Suprapubic skin (tissue), 4 donors: Measurements from ENCODE around the gene AFF2. TPM values are rescaled to one million over a fixed set of nuclear protein-coding genes. Genes with fewer than 3 reads are reported as not detected.

ENCODE experiments used
- DNase-seq, 2 donors: peaks; one replicate each; pipeline ENCODE4 v3.0.0-alpha.2; 2019; ENCODE audit warnings: low spot score in 2 of 2
- H3K27ac ChIP-seq: fragments of 200-600 bp; sonication (generic); one replicate; pipeline ENCODE4 v1.5.1; 2019
- H3K27me3 ChIP-seq: fragments of 200-600 bp; sonication (generic); one replicate; pipeline ENCODE4 v1.5.1; 2019
- H3K36me3 ChIP-seq: fragments of 200-600 bp; sonication (generic); one replicate; pipeline ENCODE4 v1.5.1; 2019
- H3K4me1 ChIP-seq: fragments of 200-600 bp; sonication (generic); one replicate; pipeline ENCODE4 v1.5.1; 2019
- H3K4me3 ChIP-seq: fragments of 200-600 bp; sonication (generic); one replicate; pipeline ENCODE4 v1.5.1; 2019; ENCODE audit warnings: mild to moderate bottlenecking
- H3K9me3 ChIP-seq: fragments of 200-600 bp; sonication (generic); one replicate; pipeline ENCODE4 v1.5.1; 2019
- EP300 ChIP-seq: sonication (generic); formaldehyde crosslinking; IDR thresholded peaks from one replicate; pipeline ENCODE4 v1.6.1; 2017; ENCODE audit warnings: antibody characterized with exemption
- POLR2A ChIP-seq, 2 donors: fragments of 450-650 bp; IDR thresholded peaks; one replicate each; pipeline ENCODE4 v1.6.1; 2017; ENCODE audit warnings: antibody characterized with exemption in 2 of 2, mild to moderate bottlenecking in 2 of 2, moderate library complexity in 2 of 2
- POLR2AphosphoS5 ChIP-seq, 3 donors: sonication (generic); formaldehyde crosslinking; IDR thresholded peaks; one replicate each; pipeline ENCODE4 v1.6.1; 2017; ENCODE audit warnings: antibody characterized with exemption in 3 of 3
- WGBS: methylation state at CpG from one replicate; pipeline ENCODE4 v1.1.5; 2018; 5-methylcytosine and 5-hydroxymethylcytosine counted together
- total RNA-seq, 4 donors: library from RNA; depleted of rRNA; stranded (reverse); fragments of >200 nt; gene quantifications; one replicate each; pipeline ENCODE4 v1.1.0, GENCODE V29; 2016
- TF ChIP-seq, protein P1 (sequence below), 2 donors: fragments of 200-600 bp in 1 of 2; fragments of 450-650 bp in 1 of 2; sonication (generic) in 1 of 2; IDR thresholded peaks; one replicate each; pipeline ENCODE4 v1.5.1; 2016 to 2019; ENCODE audit warnings: antibody characterized with exemption in 2 of 2, mild to moderate bottlenecking in 1 of 2, moderate library complexity in 1 of 2

The AFF2 gene
- total RNA-seq, 4 donors from 2014 or later: 0.72 to 3.0 (median 1.6) TPM

DNA sequence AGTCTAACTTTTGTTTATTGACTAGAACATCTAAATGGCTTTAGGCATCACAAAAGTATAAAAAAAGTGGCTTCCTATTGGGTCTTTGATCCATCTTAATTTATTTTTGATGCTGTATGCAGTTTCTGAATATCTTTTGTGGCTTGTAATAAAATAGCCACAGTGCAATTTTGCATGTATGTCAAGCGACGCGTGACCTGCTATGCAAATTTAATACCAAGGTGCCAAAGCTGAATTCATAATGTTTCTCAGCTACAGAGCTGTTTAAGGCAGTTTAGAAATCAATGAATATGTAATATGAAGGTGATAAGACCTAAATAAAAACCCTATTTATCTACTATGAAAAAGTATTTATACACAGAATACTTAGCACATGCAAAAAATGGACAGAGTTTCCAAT is 197.8 kb downstream of the AFF2 start:
- no peak for DNase-seq
- TF ChIP-seq, protein P1, sequence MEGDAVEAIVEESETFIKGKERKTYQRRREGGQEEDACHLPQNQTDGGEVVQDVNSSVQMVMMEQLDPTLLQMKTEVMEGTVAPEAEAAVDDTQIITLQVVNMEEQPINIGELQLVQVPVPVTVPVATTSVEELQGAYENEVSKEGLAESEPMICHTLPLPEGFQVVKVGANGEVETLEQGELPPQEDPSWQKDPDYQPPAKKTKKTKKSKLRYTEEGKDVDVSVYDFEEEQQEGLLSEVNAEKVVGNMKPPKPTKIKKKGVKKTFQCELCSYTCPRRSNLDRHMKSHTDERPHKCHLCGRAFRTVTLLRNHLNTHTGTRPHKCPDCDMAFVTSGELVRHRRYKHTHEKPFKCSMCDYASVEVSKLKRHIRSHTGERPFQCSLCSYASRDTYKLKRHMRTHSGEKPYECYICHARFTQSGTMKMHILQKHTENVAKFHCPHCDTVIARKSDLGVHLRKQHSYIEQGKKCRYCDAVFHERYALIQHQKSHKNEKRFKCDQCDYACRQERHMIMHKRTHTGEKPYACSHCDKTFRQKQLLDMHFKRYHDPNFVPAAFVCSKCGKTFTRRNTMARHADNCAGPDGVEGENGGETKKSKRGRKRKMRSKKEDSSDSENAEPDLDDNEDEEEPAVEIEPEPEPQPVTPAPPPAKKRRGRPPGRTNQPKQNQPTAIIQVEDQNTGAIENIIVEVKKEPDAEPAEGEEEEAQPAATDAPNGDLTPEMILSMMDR (IDR thresholded peaks at IDR 0.05): no peak
- TF ChIP-seq EP300: no peak
- TF ChIP-seq POLR2A (IDR thresholded peaks at IDR 0.05): no peak
- no peak for TF ChIP-seq POLR2AphosphoS5 (IDR thresholded peaks at IDR 0.05)
- Histone ChIP-seq H3K27me3 (no peaks in the 10 kb centered on the region), H3K9me3 (no peaks in the 10 kb centered on the region), H3K4me3 (no peak overlapping the region), H3K36me3 (no peaks in the 10 kb centered on the region), H3K27ac (no peak overlapping the region), H3K4me1 (no peaks in the 10 kb centered on the region)
- 96% methylated on average over 3 of the region's 3 CpGs for WGBS

DNA sequence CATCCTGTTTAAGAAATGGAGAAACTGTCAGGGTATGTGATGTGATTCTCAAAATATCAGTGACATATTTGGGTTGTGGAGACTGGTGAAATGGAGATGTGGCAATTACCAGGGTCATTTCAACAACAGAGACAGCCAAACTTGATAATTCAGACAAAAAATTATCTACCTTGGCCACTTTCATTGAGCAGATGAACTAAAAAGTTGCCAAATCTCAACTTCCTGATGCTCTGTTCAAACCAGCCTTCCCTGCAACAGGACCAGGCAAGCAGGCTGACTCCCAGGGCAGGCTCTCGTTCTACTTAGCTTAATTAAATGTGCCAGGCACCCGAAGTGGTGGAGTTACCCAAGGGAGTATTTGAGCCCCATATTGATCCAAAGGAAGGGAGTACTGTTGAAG is 199.6 kb downstream of the AFF2 start:
- Histone ChIP-seq H3K36me3 (no peaks in the 10 kb centered on the region), H3K27me3 (no peaks in the 10 kb centered on the region), H3K4me1 (no peaks in the 10 kb centered on the region), H3K27ac (no peak overlapping the region), H3K9me3 (no peaks in the 10 kb centered on the region), H3K4me3 (no peak overlapping the region)
- DNase-seq: no peak
- 29% methylated on average over 2 of the region's 2 CpGs for WGBS
- TF ChIP-seq EP300 (no peak), POLR2AphosphoS5 (IDR thresholded peaks at IDR 0.05) (no peak), POLR2A (IDR thresholded peaks at IDR 0.05) (no peak)
- TF ChIP-seq, protein P1 (IDR thresholded peaks at IDR 0.05): no peak

DNA sequence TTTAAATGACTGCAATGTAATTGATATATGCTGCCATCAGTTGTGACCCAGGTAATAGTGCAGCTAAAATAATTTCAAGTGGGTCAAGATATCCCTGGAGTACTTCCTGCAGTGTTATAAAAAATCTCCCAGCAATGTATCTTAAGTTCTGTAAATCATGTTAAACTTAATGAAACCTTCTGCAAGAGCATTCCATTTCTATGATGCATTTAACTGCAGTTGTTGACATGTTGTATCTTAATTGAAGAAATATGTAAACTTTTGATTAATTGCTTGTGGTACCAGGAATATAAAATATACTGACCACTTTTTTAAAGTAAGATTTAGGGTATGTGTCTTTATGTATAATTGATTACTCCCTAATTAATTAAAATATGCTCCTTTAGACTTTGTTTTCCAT is 213.6 kb downstream of the AFF2 start:
- Histone ChIP-seq H3K4me3 (no peak overlapping the region), H3K9me3 (no peaks in the 10 kb centered on the region), H3K27me3 (no peaks in the 10 kb centered on the region), H3K36me3 (no peaks in the 10 kb centered on the region), H3K4me1 (no peaks in the 10 kb centered on the region), H3K27ac (no peak overlapping the region)
- no peak for TF ChIP-seq POLR2A (IDR thresholded peaks at IDR 0.05)
- TF ChIP-seq, protein P1 (IDR thresholded peaks at IDR 0.05): no peak
- no peak for TF ChIP-seq POLR2AphosphoS5 (IDR thresholded peaks at IDR 0.05)
- TF ChIP-seq EP300: no peak
- DNase-seq: no peak

DNA sequence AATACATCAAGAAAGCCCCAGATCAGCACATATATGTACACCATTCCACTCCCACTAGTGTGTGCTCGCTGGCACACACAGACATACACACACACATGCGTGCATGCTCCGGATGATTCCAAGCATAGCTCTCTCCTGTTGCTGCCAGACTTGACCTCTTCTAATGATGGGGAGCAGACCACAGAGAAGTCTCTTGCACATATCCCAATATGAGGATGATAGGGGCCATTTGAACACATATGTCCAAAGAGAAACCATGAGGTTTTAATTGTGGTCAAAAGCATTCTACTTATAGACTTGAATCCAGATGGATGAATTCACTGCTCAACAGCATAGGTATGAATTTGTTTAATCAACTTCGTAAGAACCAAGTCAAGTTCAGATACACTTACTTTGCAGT is 214.9 kb downstream of the AFF2 start:
- DNase-seq: no peak
- H3K4me3 ChIP-seq: no peak overlapping the region
- WGBS: 69% methylated on average over 4 of the region's 4 CpGs
- H3K4me1 ChIP-seq: no peaks in the 10 kb centered on the region
- H3K27ac ChIP-seq: no peak overlapping the region
- no peaks in the 10 kb centered on the region for H3K36me3 ChIP-seq
- TF ChIP-seq, protein P1 (IDR thresholded peaks at IDR 0.05): no peak
- TF ChIP-seq EP300 (no peak), POLR2A (IDR thresholded peaks at IDR 0.05) (no peak), POLR2AphosphoS5 (IDR thresholded peaks at IDR 0.05) (no peak)
- no peaks in the 10 kb centered on the region for H3K9me3 ChIP-seq
- no peaks in the 10 kb centered on the region for H3K27me3 ChIP-seq

- Histone ChIP-seq H3K4me1 (no peaks in the 10 kb centered on the region), H3K4me3 (no peak overlapping the region), H3K27me3 (no peaks in the 10 kb centered on the region), H3K27ac (no peak overlapping the region), H3K9me3 (no peaks in the 10 kb centered on the region), H3K36me3 (no peaks in the 10 kb centered on the region)
- WGBS: 80% methylated on average over 3 of the region's 3 CpGs
- DNase-seq: no peak
- TF ChIP-seq POLR2A (IDR thresholded peaks at IDR 0.05): no peak
- TF ChIP-seq POLR2AphosphoS5 (IDR thresholded peaks at IDR 0.05): no peak
- TF ChIP-seq, protein P1 (IDR thresholded peaks at IDR 0.05): no peak
- no peak for TF ChIP-seq EP300
These were observed 222.5 kb downstream of the AFF2 start for GRCh38 chrX:148722966-148723365.
